ENCODE data around the gene DBN1. TPM values are rescaled to one million over a fixed set of nuclear protein-coding genes. Genes with fewer than 3 reads are reported as not detected.
"Not testable (repeated sequence)": the region's sequence is repeated elsewhere in the genome, so short reads cannot be mapped to it uniquely, and the experiment has no call there.

DBN1 gene
- total and polyA plus RNA-seq, 2 donors (not counting 1 experiment from before 2014, with no cell fraction given), result 1.4 to 1.9 TPM

- H4K20me1 ChIP-seq (ENCODE audit: control insufficient read depth, insufficient read depth, low read length, poor library complexity, severe bottlenecking), result no peaks in the 10 kb centered on the region
- H3K4me1 Mint-ChIP-seq, result no peaks in the 10 kb centered on the region
- intact Hi-C loops (cut with micrococcal nuclease), result no loop called here
- no peak overlapping the region for H3K9ac ChIP-seq (ENCODE audit: low read length)
- no peak overlapping the region for H3K4me3 Mint-ChIP-seq
- no peak overlapping the region for H3K4me3 ChIP-seq (ENCODE audit: control extremely low read depth in 1 of 5, extremely low read depth in 1 of 5, insufficient read depth in 1 of 5, low read depth in 2 of 5, low read length in 4 of 5)
- no peak overlapping the region for H3K4me2 ChIP-seq (replicated peaks; ENCODE audit: low read depth, low read length, poor library complexity, severe bottlenecking)
- no peak for ATAC-seq (ENCODE audit: low read depth)
- WGBS (ENCODE audit: insufficient coverage), result 100% methylated on average over 2 of the region's 3 CpGs
- H3K4me1 ChIP-seq (ENCODE audit: control insufficient read depth in 2 of 2, insufficient read depth in 2 of 2, low read length in 2 of 2), result no peaks in the 10 kb centered on the region
- no peak overlapping the region for H3K27ac Mint-ChIP-seq
- H3K27me3 ChIP-seq (replicated peaks in 1 of 4; ENCODE audit: control extremely low read depth in 1 of 4, control insufficient read depth in 3 of 4, insufficient read depth in 4 of 4, low read length in 3 of 4), result no peaks in the 10 kb centered on the region
- POLR2A ChIA-PET, result no interaction called here
- no peak for DNase-seq
- H3K27me3 Mint-ChIP-seq, result no peaks in the 10 kb centered on the region
- no peak overlapping the region for H3K27ac ChIP-seq (ENCODE audit: low read length in 2 of 2)
- no peaks in the 10 kb centered on the region for H3K36me3 ChIP-seq (replicated peaks in 1 of 2; ENCODE audit: control extremely low read depth in 1 of 2, control insufficient read depth in 1 of 2, extremely low read depth in 1 of 2, insufficient read depth in 2 of 2, low read length in 1 of 2)
- H2AFZ ChIP-seq (ENCODE audit: insufficient read depth, low read depth, low read length, poor library complexity, severe bottlenecking), result no peak overlapping the region
- no peaks in the 10 kb centered on the region for H3K9me3 Mint-ChIP-seq (ENCODE audit: insufficient read depth)
- H3K79me2 ChIP-seq (ENCODE audit: control insufficient read depth, insufficient read depth, low read length), result no peaks in the 10 kb centered on the region
- no peaks in the 10 kb centered on the region for H3K9me3 ChIP-seq (ENCODE audit: control extremely low read depth in 1 of 3, control insufficient read depth in 2 of 3, insufficient read depth in 1 of 3, low read length in 2 of 3)
- TF ChIP-seq EZH2 (IDR thresholded peaks at IDR 0.05; ENCODE audit: borderline replicate concordance, insufficient read depth, low read depth, low read length, poor library complexity, severe bottlenecking), result no peak
- no peak for TF ChIP-seq CTCF (IDR thresholded peaks at IDR 0.05)
- CTCF ChIA-PET, result interaction anchor here (6.5 kb wide), 1 partner anchor 15 kb away, joined by 46 read pairs; no protein-coding TSS in a partner anchor
These were observed 54.4 kb downstream of the DBN1 start for GRCh38 chr5:177419046-177419445.

- H3K4me3 ChIP-seq (ENCODE audit: control extremely low read depth in 1 of 5, extremely low read depth in 1 of 5, insufficient read depth in 1 of 5, low read depth in 2 of 5, low read length in 4 of 5); H3K4me3 Mint-ChIP-seq; H3K4me2 ChIP-seq (replicated peaks; ENCODE audit: low read depth, low read length, poor library complexity, severe bottlenecking); H3K79me2 ChIP-seq (ENCODE audit: control insufficient read depth, insufficient read depth, low read length); POLR2A ChIA-PET; intact Hi-C loops (cut with micrococcal nuclease); H3K27ac ChIP-seq (ENCODE audit: low read length in 2 of 2); ATAC-seq (ENCODE audit: low read depth); H3K36me3 ChIP-seq (replicated peaks in 1 of 2; ENCODE audit: control extremely low read depth in 1 of 2, control insufficient read depth in 1 of 2, extremely low read depth in 1 of 2, insufficient read depth in 2 of 2, low read length in 1 of 2); H3K27ac Mint-ChIP-seq; H3K9me3 ChIP-seq (ENCODE audit: control extremely low read depth in 1 of 3, control insufficient read depth in 2 of 3, insufficient read depth in 1 of 3, low read length in 2 of 3); H4K20me1 ChIP-seq (ENCODE audit: control insufficient read depth, insufficient read depth, low read length, poor library complexity, severe bottlenecking); H3K4me1 Mint-ChIP-seq; H3K9ac ChIP-seq (ENCODE audit: low read length); DNase-seq; H2AFZ ChIP-seq (ENCODE audit: insufficient read depth, low read depth, low read length, poor library complexity, severe bottlenecking); H3K27me3 ChIP-seq (replicated peaks in 1 of 4; ENCODE audit: control extremely low read depth in 1 of 4, control insufficient read depth in 3 of 4, insufficient read depth in 4 of 4, low read length in 3 of 4); H3K27me3 Mint-ChIP-seq; H3K9me3 Mint-ChIP-seq (ENCODE audit: insufficient read depth); H3K4me1 ChIP-seq (ENCODE audit: control insufficient read depth in 2 of 2, insufficient read depth in 2 of 2, low read length in 2 of 2): not testable (repeated sequence)
- CTCF ChIA-PET, result interaction anchor here (0.6 to 6.5 kb wide), 4 partner anchors 9 to 26 kb away, joined by 3 to 46 read pairs (median 3); partner anchors contain the start of gene GRK6
- WGBS (ENCODE audit: insufficient coverage), result 69% methylated on average over 4 of the region's 6 CpGs
These were observed 56.4 kb downstream of the DBN1 start for GRCh38 chr5:177417081-177417480.

Measured in B cell (primary cell).